ENCODE data around the gene EGR1.
A peak's percentile ranks its signal among the peaks of the same experiment; 100 is the strongest.

Gene EGR1

DNA sequence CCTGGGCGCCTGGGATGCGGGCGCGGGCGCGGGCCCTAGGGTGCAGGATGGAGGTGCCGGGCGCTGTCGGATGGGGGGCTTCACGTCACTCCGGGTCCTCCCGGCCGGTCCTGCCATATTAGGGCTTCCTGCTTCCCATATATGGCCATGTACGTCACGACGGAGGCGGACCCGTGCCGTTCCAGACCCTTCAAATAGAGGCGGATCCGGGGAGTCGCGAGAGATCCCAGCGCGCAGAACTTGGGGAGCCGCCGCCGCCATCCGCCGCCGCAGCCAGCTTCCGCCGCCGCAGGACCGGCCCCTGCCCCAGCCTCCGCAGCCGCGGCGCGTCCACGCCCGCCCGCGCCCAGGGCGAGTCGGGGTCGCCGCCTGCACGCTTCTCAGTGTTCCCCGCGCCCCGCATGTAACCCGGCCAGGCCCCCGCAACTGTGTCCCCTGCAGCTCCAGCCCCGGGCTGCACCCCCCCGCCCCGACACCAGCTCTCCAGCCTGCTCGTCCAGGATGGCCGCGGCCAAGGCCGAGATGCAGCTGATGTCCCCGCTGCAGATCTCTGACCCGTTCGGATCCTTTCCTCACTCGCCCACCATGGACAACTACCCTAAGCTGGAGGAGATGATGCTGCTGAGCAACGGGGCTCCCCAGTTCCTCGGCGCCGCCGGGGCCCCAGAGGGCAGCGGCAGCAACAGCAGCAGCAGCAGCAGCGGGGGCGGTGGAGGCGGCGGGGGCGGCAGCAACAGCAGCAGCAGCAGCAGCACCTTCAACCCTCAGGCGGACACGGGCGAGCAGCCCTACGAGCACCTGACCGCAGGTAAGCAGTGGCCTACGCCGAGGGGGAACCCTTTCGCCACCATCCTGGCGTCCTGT, at the start of gene EGR1:
TSS of gene EGR1 (plus strand) at position 219 of the 864 bp plus-strand sequence. CDS start at position 502, 283 bp downstream.
- peak; percentile 86 for DNase-seq (ENCODE audit: low read depth)

DNA sequence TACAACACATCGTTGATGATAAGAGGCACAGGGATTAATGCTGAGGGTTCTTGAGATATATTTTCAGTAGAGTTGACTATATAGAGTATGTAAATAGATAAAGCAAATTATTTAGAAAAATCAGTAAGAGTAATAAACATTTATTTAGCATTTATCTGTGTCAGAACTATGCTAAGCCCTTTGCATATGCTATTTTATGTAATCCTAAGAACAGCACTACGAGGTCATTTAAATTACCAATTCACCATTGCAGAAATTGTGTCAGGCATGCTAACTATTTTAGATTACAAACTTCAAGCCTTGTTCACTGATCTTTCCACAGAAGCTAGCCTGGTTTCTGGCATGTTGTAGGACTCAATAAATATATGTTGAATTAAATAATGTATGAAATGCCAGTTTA, 46.8 kb upstream of the EGR1 start:
- no peak for DNase-seq (ENCODE audit: low read depth)

DNA sequence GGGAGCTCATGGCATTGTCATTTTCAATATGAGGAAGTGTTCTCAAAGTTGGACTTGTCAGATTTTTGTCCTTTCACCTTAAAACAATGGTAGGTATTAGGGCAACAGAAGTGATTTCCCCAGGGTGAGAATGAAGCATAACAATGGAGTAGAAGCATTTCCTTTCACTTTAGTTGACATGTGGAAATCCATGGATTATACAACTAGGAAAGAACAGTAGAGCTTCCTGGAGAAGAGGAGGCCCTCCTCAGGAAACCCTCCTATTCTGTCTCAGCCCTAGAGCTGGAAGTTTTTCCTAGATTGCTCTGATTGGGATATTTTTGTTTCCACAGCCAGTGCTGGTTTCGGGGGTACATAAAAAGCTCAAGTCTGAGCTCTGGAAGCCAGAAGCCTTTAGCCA, 40.2 kb upstream of the EGR1 start:
- no peak for DNase-seq (ENCODE audit: low read depth)

DNA sequence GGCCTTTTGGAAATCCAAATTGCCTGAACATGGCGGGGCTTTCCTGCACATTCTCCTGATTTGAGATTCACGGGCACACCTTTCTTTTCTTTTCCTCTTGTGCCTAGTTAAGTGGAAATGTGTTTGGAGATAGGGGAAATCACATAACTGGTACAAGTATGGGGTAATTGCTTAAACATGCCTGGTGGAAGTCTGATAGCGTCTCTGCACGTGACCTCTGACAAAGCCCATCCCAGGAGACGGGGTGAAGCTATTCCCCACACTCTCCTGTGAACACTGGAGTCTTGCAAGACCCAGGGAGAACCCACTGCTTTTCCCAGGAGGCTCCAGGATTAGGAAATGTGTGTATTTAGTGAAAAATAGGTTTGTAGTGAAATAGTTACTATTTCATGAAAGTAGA, 29.3 kb upstream of the EGR1 start:
- DNase-seq (ENCODE audit: low read depth): no peak

- DNase-seq (ENCODE audit: low read depth): no peak
Measured at GRCh38 chr5:138438003-138438723, 27.1 kb upstream of the EGR1 start.

DNA sequence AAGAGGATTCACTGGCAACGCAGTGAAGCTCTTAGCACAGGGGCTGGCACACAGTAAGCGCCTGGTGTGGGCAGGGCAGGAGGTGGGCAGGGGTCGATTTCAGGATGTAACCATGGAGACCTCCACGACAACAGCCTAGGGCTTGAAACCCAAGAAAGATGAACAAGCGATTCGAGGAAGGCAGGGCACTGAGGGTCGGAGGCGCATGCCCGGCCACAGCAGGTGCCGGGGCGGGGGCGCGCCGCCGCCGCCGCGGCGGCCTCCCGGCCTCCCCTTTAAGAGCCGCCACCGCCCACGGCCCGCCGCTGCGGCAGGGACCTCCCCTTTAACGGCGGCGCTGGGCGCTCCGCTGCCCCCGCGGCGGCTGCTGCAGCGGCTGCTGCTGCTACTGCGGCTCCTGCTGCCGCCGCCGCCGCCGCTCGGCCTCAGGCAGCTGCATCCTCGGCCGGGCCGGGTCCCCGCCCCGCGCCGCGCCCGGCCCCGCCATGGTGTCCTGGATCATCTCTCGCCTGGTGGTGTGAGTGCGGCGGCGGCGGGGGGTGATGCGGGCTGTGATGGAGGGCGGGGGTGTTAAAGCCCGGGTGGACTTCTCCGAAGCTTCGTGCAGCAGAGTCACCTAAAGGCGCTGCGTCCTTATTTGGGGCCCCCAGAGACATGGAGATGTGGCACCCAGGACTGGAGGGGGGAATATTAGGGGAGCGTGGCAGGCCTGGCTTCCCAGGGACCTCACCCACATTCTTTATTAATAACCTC, 26.4 kb upstream of the EGR1 start, which contains the start of gene REEP2:
TSS of gene REEP2 (plus strand) at position 334 of the 753 bp plus-strand sequence. CDS start at position 486, 152 bp downstream.
- peak; percentile 44 for DNase-seq (ENCODE audit: low read depth)

GRCh38 chr5:138439477-138440158, 25.7 kb upstream of the EGR1 start:
- DNase-seq (ENCODE audit: low read depth): no peak

- no peak for DNase-seq (ENCODE audit: low read depth)
Measured at GRCh38 chr5:138440159-138441073, 24.9 kb upstream of the EGR1 start.

DNA sequence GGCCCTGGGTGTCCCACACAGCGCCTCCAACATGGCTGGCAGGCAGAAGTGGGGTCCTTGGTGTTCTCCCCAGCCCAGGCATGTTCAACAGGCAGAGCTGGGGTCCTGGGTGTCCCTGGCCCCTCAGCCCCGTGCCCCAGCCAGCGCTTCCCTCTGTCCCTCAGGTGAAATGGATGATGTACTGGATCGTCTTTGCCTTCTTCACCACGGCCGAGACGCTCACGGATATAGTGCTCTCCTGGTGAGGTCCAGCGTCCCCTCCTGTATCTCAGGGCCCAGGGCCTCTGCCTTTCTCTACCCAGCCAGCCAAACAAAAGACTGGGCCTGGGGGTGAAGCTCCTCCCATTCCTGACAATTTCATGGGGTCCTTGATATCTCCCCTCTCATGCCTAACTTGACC, 24.1 kb upstream of the EGR1 start:
- DNase-seq (ENCODE audit: low read depth): no peak

DNA sequence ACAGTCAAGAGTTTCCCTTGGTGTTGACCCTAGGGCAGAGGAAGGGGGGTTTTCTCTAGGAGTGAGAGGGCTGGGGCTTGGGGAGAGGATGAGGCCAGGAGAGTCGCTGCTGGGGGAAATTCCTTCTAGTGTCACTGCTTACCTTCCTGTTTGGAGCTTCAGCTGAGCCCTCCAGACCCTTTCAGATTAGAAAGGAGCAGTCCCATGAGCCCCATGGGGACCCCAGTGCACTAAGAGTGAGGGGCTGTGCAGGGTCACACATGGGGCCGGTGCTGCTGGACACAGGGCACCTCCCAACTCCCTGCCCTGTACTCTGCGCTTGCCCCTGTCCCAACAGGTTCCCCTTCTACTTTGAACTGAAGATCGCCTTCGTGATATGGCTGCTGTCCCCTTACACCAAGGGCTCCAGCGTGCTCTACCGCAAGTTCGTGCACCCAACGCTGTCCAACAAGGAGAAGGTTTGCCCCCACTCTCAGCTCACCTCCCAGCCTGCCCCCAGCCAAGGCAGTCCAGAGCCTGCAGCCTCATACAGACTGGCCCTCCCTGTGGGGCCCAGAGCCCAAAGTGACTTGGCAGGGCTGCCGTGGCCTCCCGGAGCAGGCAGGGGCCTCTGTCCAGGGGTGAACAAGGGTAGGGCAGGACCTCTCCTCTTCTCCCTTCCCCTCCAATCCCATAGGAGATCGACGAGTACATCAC, 21.1 kb upstream of the EGR1 start:
- DNase-seq (ENCODE audit: low read depth): no peak

DNA sequence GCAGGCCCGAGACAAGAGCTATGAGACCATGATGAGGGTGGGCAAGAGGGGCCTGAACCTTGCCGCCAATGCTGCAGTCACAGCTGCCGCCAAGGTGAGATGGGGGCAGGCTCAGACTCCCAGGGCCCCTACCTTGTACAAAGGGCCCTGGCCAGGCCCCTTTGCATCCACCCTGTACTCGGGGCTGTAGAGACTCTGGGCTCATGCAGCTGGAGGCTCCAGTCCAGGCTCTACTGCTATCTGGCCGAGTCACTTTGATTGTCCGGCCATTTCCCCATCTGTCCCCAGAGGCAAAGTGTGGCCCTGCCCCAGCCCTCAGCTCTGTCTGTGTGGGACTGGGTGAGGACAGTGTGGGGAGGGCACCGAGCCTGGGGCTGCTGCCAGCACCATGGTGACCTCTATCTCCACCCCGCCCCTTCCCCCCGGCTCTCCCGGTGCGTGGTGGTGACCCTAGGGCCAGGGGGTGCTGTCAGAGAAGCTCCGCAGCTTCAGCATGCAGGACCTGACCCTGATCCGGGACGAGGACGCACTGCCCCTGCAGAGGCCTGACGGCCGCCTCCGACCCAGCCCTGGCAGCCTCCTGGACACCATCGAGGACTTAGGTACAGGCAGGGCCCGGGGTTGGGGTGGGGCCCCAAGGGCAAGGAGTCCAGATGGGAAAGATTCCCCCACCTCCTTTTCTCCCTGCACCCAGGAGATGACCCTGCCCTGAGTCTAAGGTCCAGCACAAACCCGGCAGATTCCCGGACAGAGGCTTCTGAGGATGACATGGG, 20.3 kb upstream of the EGR1 start:
- no peak for DNase-seq (ENCODE audit: low read depth)

DNA sequence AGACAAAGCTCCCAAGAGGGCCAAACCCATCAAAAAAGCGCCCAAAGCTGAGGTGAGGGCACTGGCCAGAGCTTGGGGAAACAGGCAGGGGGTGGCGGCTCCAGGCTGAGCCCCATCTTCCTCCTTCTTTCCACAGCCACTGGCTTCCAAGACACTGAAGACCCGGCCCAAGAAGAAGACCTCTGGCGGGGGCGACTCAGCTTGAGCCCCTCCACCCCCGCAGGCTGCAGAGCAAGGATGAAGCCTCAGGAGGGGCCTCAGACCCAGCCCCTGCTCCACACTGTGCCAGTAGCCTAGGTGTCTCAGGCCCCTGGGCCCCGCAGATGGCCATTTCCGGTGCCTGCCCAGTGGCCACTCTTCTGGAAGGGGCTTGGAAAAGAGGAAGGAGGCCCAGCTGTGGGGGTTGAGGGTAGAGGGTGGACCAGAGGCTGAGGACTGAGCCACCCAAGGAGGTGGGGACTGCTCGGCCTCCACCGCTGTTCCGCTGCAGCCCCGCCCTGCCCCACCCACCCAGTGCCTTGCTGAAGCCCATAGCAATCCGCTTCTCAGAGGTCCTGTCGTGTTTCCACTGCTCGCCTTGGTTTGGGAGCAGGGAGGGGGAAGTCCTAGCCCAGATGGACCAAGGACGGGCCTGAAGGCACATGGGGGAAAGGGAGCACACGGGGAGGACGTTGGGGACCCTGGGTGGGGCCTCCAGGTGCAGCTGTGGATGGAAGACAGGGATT, 19.6 kb upstream of the EGR1 start:
- DNase-seq (ENCODE audit: low read depth): no peak

DNA sequence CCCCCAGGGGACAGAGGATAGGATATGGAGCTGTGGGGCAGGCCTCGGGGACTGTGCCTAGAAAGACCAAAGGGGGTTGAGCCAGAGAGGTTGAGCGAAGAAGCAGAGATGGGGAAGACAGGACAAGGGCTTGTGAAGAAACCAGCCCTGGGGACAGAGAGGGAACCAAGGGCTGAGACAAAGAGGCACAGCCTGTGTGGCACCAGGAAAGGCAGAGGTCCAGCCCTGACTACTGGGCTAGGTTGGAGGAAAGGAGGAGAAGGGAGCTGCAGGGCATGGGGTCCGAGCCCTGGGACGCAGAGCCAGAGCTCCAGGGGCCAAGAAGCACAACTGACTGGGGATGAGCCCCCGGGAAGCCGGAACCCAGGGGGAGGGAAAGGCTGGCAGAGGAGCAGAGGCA, 17.2 kb upstream of the EGR1 start:
- no peak for DNase-seq (ENCODE audit: low read depth)

DNA sequence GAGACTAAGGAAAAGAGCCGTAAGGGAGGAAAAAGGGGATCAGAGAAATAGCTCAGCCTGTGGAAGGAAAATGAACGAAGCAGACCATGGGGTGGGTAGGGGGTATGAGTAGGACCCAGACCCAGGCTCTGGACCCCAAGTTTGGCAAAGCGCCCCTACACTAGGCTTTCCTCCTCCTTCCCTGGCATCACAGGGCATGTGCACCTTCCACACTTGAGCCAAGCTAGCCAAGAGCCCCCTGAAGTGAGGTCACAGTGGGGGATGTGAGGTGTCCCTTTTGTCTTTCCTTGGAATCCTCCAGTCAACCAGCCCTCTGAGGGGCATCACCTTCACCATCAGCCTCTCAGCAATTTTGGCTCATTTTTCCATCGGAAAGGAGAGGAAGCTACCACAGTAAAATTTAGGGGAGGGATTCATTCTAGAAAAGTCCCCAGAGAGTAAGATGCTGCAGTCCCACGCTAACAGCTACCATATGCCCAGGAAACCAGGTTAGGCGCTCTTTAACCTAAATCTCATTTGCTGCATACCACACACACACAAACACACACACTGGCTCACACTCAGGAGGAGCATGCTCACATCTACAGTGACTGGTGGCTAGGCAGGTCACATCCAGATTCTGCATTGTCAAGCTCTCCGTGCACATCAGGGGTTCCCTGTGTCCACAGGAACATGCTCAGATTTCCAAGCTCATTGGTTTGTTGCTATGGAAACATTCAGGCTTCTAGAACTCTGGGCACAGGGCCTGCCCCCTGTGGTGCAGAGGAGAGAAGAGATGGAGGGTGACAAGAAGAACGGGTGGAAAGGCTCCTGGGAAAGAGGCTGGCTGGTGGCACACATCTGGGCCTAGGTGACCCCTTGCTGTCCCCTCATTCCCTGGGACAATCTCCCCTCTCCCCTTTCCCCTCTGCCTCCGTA, 16.5 kb upstream of the EGR1 start:
- DNase-seq (ENCODE audit: low read depth): no peak

- DNase-seq (ENCODE audit: low read depth): peak; percentile 54
Measured at GRCh38 chr5:138449501-138450239, 15.6 kb upstream of the EGR1 start.

DNA sequence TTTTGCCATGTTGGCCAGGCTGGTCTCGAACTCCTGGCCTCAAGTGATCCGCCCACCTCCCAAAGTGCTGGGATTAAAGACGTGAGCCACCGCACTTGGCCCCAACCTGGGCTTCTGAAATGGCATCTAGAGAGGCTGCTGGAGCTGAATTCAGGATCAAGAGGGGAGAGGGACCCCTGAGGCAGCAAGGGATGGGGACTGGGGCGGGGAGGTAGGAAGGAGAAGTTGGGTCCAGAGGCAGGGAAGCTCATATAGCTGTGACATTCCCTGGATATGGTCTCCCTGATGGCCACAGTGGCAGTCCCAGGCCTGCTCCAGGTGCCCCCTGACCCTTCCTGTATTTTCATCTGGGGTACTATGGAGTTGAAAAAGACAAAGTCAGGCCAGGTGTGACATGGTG, 14.3 kb upstream of the EGR1 start:
- no peak for DNase-seq (ENCODE audit: low read depth)

DNA sequence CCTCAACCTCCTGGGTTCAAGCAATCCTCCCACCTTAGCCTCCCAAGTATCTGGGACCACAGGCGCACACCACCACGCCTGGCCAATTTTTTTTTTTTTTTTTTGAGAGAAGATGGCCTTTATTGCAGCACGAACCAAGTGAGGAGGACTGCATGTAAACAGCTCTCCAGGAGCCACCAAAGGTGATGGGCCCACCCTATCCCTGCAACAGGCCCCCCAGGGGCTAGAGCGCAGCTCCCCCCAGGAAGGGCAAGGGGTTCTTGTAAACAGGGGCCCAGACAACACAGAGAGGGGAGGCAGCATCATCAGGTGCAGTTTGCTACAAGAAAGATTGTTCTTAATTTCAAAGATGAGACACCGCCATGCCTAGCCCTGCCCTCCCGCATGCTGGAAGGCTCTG, 12.6 kb upstream of the EGR1 start:
- no peak for DNase-seq (ENCODE audit: low read depth)

Data from activated T-helper 1 cell treated with Interleukin-2 at 50 U/mL for 16 hours (primary cell).